CD4-positive, alpha-beta T cell treated with Interleukin-6 at 100 ng/mL for 8 hours (primary cell): ENCODE data around the gene AP3S2.
"Not testable (repeated sequence)": the region's sequence is repeated elsewhere in the genome, so short reads cannot be mapped to it uniquely, and the experiment has no call there.

ENCODE experiments used
- DNase-seq: peaks from one replicate; pipeline ENCODE4 v3.0.0-alpha.2; 2020; ENCODE audit warnings: mixed read lengths, low spot score

AP3S2 gene

DNA sequence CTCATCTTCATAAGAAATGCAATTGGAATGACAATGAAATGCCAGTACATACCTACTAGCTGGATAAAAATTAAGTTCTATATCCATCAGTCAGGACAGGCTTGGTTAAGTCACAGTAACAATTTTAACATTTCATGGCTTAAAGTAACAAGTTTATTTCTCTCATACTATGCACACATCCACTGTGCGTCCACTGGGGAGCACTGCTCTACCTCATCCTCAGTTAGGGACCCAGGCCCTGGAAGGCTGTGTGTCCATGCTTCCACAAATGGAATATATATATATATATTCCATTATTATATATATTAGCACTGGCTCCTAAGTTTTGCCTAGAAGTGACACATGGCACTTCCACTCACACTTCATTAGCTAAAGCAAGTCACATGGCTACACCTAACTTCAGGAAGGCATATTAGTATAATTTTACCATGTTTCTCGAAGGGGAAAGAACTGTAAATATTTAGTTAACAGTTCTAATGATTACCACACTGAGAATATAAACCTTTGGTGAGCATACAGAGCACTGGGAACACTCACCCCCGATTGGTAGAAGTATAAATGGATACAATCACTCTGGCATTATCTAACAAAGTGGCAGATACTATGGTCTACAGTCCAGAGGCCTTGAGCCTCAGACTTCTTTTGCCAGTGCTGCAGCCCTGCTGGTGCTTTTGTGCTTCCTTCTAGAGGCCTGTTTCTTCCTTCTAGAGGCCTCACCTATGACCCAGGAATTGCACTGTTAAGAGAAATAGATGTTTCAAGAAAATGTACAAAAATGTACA lies 28.6 kb downstream of the AP3S2 start:
- DNase-seq: no peak

- no peak for DNase-seq
These were observed 29.9 kb downstream of the AP3S2 start for GRCh38 chr15:89863918-89864317.

GRCh38 chr15:89860891-89861290 lies 32.9 kb downstream of the AP3S2 start:
- DNase-seq: no peak

DNA sequence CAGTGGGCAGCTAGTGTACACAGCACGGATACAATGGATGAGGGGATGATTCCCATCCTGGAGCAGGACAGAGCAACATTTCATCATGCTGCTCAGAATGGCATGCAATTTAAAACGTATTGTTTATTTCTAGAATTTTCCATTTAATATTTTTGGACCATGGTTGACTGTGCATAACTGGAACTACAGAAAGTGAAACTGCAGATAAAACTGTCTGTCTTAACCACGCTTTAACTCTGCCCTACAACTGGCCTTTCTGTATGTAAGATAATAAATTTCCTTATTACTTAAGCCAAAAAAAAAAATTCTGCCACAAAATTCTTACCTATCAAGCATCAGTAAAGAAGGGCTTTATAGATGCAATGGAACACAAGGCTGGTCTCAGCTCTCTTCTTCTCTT lies 33.4 kb downstream of the AP3S2 start:
- DNase-seq: no peak

GRCh38 chr15:89858661-89859458 lies 34.9 kb downstream of the AP3S2 start:
- no peak for DNase-seq

GRCh38 chr15:89857673-89858072 lies 36.1 kb downstream of the AP3S2 start:
- DNase-seq: no peak

DNA sequence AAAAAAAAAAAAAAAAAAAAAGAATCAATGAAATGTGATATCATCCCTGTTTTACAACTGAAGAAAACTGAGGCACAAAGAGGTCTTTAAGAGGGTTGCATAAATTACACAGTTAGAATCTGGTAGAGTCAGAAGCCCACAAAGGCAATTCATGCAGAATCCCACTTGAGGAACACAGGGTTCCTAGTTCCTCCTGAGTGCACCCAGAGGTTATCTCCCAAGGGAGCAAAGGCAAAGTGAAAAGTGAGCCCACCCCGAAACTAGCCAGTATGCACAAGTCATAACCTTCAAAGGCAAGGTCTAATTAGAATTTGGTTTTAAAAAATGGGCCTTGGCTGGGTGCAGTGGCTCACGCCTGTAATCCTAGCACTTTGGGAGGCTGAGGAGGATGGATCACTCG lies 37.8 kb downstream of the AP3S2 start:
- no peak for DNase-seq

DNA sequence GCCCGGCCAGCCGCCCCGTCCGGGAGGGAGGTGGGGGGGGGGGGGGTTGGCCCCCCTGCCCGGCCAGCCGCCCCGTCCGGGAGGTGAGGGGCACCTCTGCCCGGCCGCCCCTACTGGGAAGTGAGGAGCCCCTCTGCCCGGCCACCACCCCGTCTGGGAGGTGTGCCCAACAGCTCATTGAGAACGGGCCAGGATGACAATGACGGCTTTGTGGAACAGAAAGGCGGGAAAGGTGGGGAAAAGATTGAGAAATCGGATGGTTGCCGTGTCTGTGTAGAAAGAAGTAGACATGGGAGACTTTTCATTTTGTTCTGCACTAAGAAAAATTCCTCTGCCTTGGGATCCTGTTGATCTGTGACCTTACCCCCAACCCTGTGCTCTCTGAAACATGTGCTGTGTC lies 38.9 kb downstream of the AP3S2 start:
- not testable (repeated sequence) for DNase-seq

DNA sequence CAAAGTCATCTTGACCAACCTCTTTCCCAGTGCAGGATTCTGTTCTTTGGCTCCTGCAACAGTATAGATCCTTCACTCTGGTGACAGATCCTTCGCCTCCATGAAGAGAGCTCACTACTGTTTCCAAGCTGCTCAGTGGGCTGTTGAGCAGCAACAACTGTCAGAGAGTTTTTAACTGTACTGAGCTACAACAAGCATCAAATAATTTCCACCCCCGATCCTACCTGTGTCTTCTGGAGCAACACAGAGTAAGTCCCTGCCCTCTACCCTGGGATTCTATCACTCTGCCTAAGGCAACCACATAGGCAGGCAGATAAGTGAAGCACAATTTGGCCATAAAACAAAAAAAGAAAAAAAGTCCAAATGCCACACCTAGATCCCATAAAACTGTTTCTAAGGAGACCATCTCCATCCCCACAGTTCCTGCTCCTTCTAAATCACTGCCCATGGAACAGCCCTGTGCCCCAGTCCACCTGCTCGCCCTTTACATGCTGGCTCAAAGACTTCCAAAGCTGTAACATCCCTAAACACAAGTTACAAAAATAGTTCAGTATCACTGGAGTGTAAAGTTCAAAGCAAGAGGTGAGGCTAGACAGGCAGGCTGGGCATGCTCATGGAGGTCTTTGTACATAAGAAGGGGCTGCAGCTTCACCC lies 41.3 kb downstream of the AP3S2 start:
- DNase-seq: no peak

GRCh38 chr15:89851673-89852341 lies 42.0 kb downstream of the AP3S2 start:
- no peak for DNase-seq

DNA sequence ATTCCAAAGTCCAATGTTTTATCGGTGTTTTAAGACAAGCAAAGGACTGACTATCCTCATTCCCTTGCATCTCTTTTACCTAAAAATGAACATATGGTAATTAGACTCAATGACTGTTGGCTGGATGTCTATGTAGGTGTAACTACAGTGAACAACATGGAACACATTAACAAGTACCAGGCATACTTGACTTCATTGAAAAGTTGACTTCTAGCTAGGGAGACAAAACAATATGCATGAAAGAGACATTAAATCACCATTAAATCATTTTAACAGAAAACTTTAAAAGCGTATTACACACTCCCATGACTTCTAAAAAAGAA lies 44.9 kb downstream of the AP3S2 start:
- no peak for DNase-seq

- no peak for DNase-seq
These were observed 46.7 kb downstream of the AP3S2 start for GRCh38 chr15:89847101-89847500.

DNA sequence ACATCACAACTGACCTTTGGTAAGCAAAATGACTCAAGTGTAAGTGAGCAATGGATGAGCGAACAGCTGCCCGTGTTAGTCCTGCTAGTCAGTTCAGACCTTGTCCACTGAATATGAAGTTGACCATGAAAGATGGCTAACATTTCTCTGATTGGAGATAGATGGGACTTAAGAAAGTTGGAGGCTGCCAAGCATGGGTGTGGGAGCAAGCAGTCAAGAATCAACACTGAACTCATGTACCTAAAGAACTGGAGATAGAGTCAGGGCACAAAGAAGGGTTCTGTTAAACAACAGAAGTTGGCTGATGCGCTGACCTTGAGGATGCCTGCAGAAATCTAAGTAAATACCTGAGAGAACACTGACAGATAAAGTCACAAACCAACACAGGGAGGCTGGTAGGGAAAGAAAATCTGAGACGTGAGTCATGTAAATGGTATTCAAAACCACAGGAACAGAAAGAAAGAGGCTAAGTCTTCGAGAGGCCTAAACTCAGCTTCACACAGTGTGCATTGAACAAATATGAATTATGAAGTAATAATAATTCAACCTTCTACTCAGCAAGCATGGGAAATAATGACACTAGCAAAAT lies 48.4 kb downstream of the AP3S2 start:
- DNase-seq: no peak

DNA sequence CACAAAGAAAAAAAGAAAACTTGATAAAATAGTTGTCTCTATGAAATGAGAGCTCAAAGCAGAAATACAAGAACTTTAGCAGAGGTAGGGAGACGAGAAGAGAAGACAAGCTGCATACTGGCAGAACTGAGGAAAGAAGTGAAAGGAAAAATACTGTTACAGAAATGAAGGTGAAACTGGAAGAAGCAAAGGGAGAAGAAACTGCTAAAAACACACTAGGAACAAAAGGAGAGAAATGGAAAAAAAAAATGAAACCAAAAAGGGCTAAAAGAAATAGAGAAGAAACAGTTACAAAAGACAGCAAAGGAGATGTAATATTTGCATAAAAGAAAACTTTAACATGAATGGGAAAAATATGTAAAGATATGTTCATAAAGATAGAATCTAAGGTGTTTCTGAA lies 51.8 kb downstream of the AP3S2 start:
- no peak for DNase-seq

DNA sequence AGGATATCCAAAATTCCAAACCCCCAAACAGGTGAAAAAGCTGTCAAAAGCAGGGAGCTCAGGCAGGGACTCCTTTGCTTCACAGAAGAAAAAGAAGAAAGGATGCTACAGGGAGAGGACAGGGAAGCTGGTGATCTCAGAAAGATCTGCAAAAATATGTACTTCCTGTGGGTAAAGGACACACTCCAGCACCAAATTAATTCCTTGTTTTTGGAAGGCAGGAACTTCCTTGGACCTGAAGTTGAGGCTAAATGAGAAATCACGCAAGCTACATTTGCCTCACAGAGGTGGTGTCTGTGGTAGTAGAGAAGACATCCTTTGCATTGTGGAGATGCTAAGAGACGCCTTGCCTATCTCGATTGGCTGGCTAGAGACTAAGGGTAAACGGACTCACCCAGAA lies 52.5 kb downstream of the AP3S2 start:
- DNase-seq: no peak

GRCh38 chr15:89839167-89839810 lies 54.5 kb downstream of the AP3S2 start:
- DNase-seq: no peak

GRCh38 chr15:89837830-89838178 lies 56.0 kb downstream of the AP3S2 start:
- no peak for DNase-seq

- DNase-seq: no peak
These were observed 56.5 kb downstream of the AP3S2 start for GRCh38 chr15:89837134-89837829.

GRCh38 chr15:89836267-89837133 lies 57.3 kb downstream of the AP3S2 start:
- no peak for DNase-seq

GRCh38 chr15:89835176-89835564 lies 58.6 kb downstream of the AP3S2 start:
- DNase-seq: no peak
